SK-N-SH treated with all-trans-retinoic acid at 6 μM for 48 hours (cell line): ENCODE data around the gene TNRC6B.

ENCODE experiments used
- ARNTL ChIP-seq: fragments of 450-650 bp; formaldehyde crosslinking; IDR thresholded peaks from 2 replicates; pipeline ENCODE4 v1.5.0; 2020; ENCODE audit warnings: low read depth, mild to moderate bottlenecking, moderate library complexity, borderline replicate concordance
- CSDC2 ChIP-seq: fragments of 250-450 bp; sonication (Bioruptor Pico); IDR thresholded peaks from 2 replicates; pipeline ENCODE4 v1.5.0; 2020; ENCODE audit warnings: mild to moderate bottlenecking, moderate library complexity
- ESRRG ChIP-seq: fragments of 250-450 bp; sonication (Bioruptor Pico); IDR thresholded peaks from 2 replicates; pipeline ENCODE4 v1.6.1; 2021; ENCODE audit warnings: mild to moderate bottlenecking
- OSR1 ChIP-seq: fragments of 250-450 bp; sonication (Bioruptor Pico); IDR thresholded peaks from 2 replicates; pipeline ENCODE4 v1.8.0; 2022; ENCODE audit warnings: moderate library complexity, mild to moderate bottlenecking, inconsistent platforms
- PATZ1 ChIP-seq: fragments of 250-450 bp; sonication (Bioruptor Pico); IDR thresholded peaks from 2 replicates; pipeline ENCODE4 v1.8.0; 2020; ENCODE audit warnings: mild to moderate bottlenecking, moderate library complexity, borderline replicate concordance
- POU6F1 ChIP-seq: fragments of 250-450 bp; sonication (Bioruptor Pico); IDR thresholded peaks from 2 replicates; pipeline ENCODE4 v1.8.0; 2021; ENCODE audit warnings: low read depth, mild to moderate bottlenecking, moderate library complexity, borderline replicate concordance
- RARB ChIP-seq: fragments of 250-450 bp; sonication (Bioruptor Pico); IDR thresholded peaks from 2 replicates; pipeline ENCODE4 v1.8.0; 2021; ENCODE audit warnings: mild to moderate bottlenecking, moderate library complexity
- ZFP3 ChIP-seq: fragments of 250-450 bp; sonication (Bioruptor Pico); IDR thresholded peaks from 2 replicates; pipeline ENCODE4 v1.5.0; 2020; ENCODE audit warnings: mild to moderate bottlenecking, moderate library complexity
- ZFP30 ChIP-seq: fragments of 450-650 bp; formaldehyde crosslinking; IDR thresholded peaks from 2 replicates; pipeline ENCODE4 v1.5.0; 2022; ENCODE audit warnings: mild to moderate bottlenecking, moderate library complexity
- ZNF565 ChIP-seq: fragments of 450-650 bp; formaldehyde crosslinking; conservative IDR thresholded peaks from 2 replicates; pipeline ENCODE4 v1.5.0; 2020; ENCODE audit warnings: low read depth, mild to moderate bottlenecking, moderate library complexity
- ZNF70 ChIP-seq: fragments of 450-650 bp; formaldehyde crosslinking; IDR thresholded peaks from 2 replicates; pipeline ENCODE4 v1.5.0; 2020; ENCODE audit warnings: mild to moderate bottlenecking, moderate library complexity
- TF ChIP-seq, protein P1 (sequence below): fragments of 250-450 bp; sonication (Bioruptor Pico); IDR thresholded peaks from 2 replicates; pipeline ENCODE4 v1.5.1; 2020; ENCODE audit warnings: low read depth, mild to moderate bottlenecking, moderate library complexity
- TF ChIP-seq, protein P2 (sequence below): fragments of 250-450 bp; sonication (Bioruptor Pico); IDR thresholded peaks from 2 replicates; pipeline ENCODE4 v1.5.0; 2020; ENCODE audit warnings: mild to moderate bottlenecking, moderate library complexity

GRCh38 chr22:40179526-40179925 lies 1.8 kb downstream of the TNRC6B start:
- TF ChIP-seq CSDC2 (no peak), ZNF565 (CRISPR knock-in tag) (no peak), PATZ1 (CRISPR knock-in tag) (no peak), ZFP30 (no peak), RARB (no peak), ESRRG (no peak), ARNTL (no peak), ZNF70 (no peak), POU6F1 (CRISPR knock-in tag) (no peak), ZFP3 (CRISPR knock-in tag) (no peak), OSR1 (CRISPR knock-in tag) (no peak)
- TF ChIP-seq, protein P1, sequence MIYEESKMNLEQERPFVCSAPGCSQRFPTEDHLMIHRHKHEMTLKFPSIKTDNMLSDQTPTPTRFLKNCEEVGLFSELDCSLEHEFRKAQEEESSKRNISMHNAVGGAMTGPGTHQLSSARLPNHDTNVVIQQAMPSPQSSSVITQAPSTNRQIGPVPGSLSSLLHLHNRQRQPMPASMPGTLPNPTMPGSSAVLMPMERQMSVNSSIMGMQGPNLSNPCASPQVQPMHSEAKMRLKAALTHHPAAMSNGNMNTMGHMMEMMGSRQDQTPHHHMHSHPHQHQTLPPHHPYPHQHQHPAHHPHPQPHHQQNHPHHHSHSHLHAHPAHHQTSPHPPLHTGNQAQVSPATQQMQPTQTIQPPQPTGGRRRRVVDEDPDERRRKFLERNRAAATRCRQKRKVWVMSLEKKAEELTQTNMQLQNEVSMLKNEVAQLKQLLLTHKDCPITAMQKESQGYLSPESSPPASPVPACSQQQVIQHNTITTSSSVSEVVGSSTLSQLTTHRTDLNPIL (CRISPR knock-in tag): no peak
- TF ChIP-seq, protein P2, sequence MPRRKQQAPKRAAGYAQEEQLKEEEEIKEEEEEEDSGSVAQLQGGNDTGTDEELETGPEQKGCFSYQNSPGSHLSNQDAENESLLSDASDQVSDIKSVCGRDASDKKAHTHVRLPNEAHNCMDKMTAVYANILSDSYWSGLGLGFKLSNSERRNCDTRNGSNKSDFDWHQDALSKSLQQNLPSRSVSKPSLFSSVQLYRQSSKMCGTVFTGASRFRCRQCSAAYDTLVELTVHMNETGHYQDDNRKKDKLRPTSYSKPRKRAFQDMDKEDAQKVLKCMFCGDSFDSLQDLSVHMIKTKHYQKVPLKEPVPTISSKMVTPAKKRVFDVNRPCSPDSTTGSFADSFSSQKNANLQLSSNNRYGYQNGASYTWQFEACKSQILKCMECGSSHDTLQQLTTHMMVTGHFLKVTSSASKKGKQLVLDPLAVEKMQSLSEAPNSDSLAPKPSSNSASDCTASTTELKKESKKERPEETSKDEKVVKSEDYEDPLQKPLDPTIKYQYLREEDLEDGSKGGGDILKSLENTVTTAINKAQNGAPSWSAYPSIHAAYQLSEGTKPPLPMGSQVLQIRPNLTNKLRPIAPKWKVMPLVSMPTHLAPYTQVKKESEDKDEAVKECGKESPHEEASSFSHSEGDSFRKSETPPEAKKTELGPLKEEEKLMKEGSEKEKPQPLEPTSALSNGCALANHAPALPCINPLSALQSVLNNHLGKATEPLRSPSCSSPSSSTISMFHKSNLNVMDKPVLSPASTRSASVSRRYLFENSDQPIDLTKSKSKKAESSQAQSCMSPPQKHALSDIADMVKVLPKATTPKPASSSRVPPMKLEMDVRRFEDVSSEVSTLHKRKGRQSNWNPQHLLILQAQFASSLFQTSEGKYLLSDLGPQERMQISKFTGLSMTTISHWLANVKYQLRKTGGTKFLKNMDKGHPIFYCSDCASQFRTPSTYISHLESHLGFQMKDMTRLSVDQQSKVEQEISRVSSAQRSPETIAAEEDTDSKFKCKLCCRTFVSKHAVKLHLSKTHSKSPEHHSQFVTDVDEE (CRISPR knock-in tag): no peak
